HAP-1 (cell line): ENCODE results near the gene CCDC85B.
A peak's percentile ranks its signal among the peaks of the same experiment; 100 is the strongest.

Experiments used
- DNase-seq, 2 experiments: peaks; one replicate each; pipeline ENCODE4 v3.0.0-alpha.2; 2016 to 2020; ENCODE audit warnings: low spot score in 2 of 2
- H3K27me3 ChIP-seq: fragments of 250-450 bp; sonication (Bioruptor Pico); 2 replicates; pipeline ENCODE4 v1.5.1; 2020; ENCODE audit warnings: low read depth, mild to moderate bottlenecking, moderate library complexity
- H3K36me3 ChIP-seq: fragments of 250-450 bp; sonication (Bioruptor Pico); replicated peaks from 2 replicates; pipeline ENCODE4 v1.5.1; 2020; ENCODE audit warnings: mild to moderate bottlenecking
- H3K4me1 ChIP-seq: fragments of 250-450 bp; sonication (Bioruptor Pico); 2 replicates; pipeline ENCODE4 v1.5.1; 2020; ENCODE audit warnings: mild to moderate bottlenecking
- H3K4me3 ChIP-seq: fragments of 250-450 bp; sonication (Bioruptor Pico); 2 replicates; pipeline ENCODE4 v1.5.1; 2020; ENCODE audit warnings: mild to moderate bottlenecking, moderate library complexity
- H3K9me3 ChIP-seq: fragments of 250-450 bp; sonication (Bioruptor Pico); 2 replicates; pipeline ENCODE4 v1.5.1; 2020; ENCODE audit warnings: mild to moderate bottlenecking, moderate library complexity
- in situ Hi-C: fragments of 300-500 bp; cut with MboI; formaldehyde crosslinking; loops from 3 replicates; pipeline ENCODE4 v1.14.3; 2020; ENCODE audit warnings: low sequenced_read_pairs, inconsistent platforms, mixed read lengths

CCDC85B gene

GRCh38 chr11:65921876-65922275 is 31.4 kb downstream of the CCDC85B start:
- in situ Hi-C loops: no loop called here
- no peak for DNase-seq
- Histone ChIP-seq H3K36me3 (peaks cover 15% of the 10 kb centered on the region), H3K9me3 (no peaks in the 10 kb centered on the region), H3K4me1 (peaks cover 3% of the 10 kb centered on the region), H3K27me3 (no peaks in the 10 kb centered on the region), H3K4me3 (no peak overlapping the region)

GRCh38 chr11:65922565-65922964 is 32.1 kb downstream of the CCDC85B start:
- no peaks in the 10 kb centered on the region for H3K27me3 ChIP-seq
- H3K4me1 ChIP-seq: peaks cover 3% of the 10 kb centered on the region
- DNase-seq: no peak
- no peak overlapping the region for H3K4me3 ChIP-seq
- no peaks in the 10 kb centered on the region for H3K9me3 ChIP-seq
- H3K36me3 ChIP-seq: peaks cover 13% of the 10 kb centered on the region
- in situ Hi-C loops: no loop called here

- no peaks in the 10 kb centered on the region for H3K27me3 ChIP-seq
- no peak overlapping the region for H3K4me3 ChIP-seq
- peaks cover 8% of the 10 kb centered on the region; the same call in 1 of the 2 replicates for H3K36me3 ChIP-seq
- no peaks in the 10 kb centered on the region for H3K4me1 ChIP-seq
- in situ Hi-C loops: no loop called here
- DNase-seq: no peak
- H3K9me3 ChIP-seq: no peaks in the 10 kb centered on the region
Measured at GRCh38 chr11:65925397-65925796, 34.9 kb downstream of the CCDC85B start.

- no peak overlapping the region for H3K4me3 ChIP-seq
Measured at GRCh38 chr11:65927904-65928397, 37.5 kb downstream of the CCDC85B start.

GRCh38 chr11:65928667-65929066 is 38.2 kb downstream of the CCDC85B start:
- Histone ChIP-seq H3K4me3 (no peak overlapping the region), H3K4me1 (no peaks in the 10 kb centered on the region), H3K9me3 (no peaks in the 10 kb centered on the region), H3K27me3 (no peaks in the 10 kb centered on the region), H3K36me3 (no peaks in the 10 kb centered on the region)
- in situ Hi-C loops: no loop called here
- no peak for DNase-seq

More at GRCh38 chr11:65927904-65928397, 37.5 kb downstream of the CCDC85B start:
- H3K9me3 ChIP-seq: no peaks in the 10 kb centered on the region
- DNase-seq: no peak
- no peaks in the 10 kb centered on the region for H3K27me3 ChIP-seq
- in situ Hi-C loops: no loop called here
- H3K4me1 ChIP-seq: no peaks in the 10 kb centered on the region
- peaks cover under 1% of the 10 kb centered on the region; the same call in 1 of the 2 replicates for H3K36me3 ChIP-seq

- Histone ChIP-seq H3K36me3 (no peaks in the 10 kb centered on the region), H3K27me3 (no peaks in the 10 kb centered on the region), H3K4me1 (no peaks in the 10 kb centered on the region; the same call in 1 of the 2 replicates), H3K4me3 (no peak overlapping the region), H3K9me3 (no peaks in the 10 kb centered on the region)
- in situ Hi-C loops: no loop called here
- DNase-seq: no peak
Measured at GRCh38 chr11:65931773-65932557, 41.5 kb downstream of the CCDC85B start.

GRCh38 chr11:65932558-65932919 is 42.1 kb downstream of the CCDC85B start:
- H3K9me3 ChIP-seq: no peaks in the 10 kb centered on the region
- H3K27me3 ChIP-seq: no peaks in the 10 kb centered on the region
- H3K4me1 ChIP-seq: no peaks in the 10 kb centered on the region; the same call in 1 of the 2 replicates
- DNase-seq: peak in 1 of 2 experiments; percentile 59
- in situ Hi-C loops: no loop called here
- H3K36me3 ChIP-seq: no peaks in the 10 kb centered on the region
- H3K4me3 ChIP-seq: no peak overlapping the region

- no peaks in the 10 kb centered on the region; the same call in 1 of the 2 replicates for H3K4me1 ChIP-seq
- in situ Hi-C loops: no loop called here
- H3K4me3 ChIP-seq: no peak overlapping the region
- no peaks in the 10 kb centered on the region for H3K27me3 ChIP-seq
- no peaks in the 10 kb centered on the region for H3K36me3 ChIP-seq
- DNase-seq: no peak
- no peaks in the 10 kb centered on the region for H3K9me3 ChIP-seq
Measured at GRCh38 chr11:65934014-65934413, 43.5 kb downstream of the CCDC85B start.

- Histone ChIP-seq H3K4me1 (no peaks in the 10 kb centered on the region; the same call in 1 of the 2 replicates), H3K36me3 (no peaks in the 10 kb centered on the region), H3K4me3 (no peak overlapping the region), H3K27me3 (no peaks in the 10 kb centered on the region), H3K9me3 (no peaks in the 10 kb centered on the region)
- in situ Hi-C loops: no loop called here
- no peak for DNase-seq
Measured at GRCh38 chr11:65937766-65938165, 47.3 kb downstream of the CCDC85B start.
